ENCODE measurements around the gene CAT.

Gene CAT

DNA sequence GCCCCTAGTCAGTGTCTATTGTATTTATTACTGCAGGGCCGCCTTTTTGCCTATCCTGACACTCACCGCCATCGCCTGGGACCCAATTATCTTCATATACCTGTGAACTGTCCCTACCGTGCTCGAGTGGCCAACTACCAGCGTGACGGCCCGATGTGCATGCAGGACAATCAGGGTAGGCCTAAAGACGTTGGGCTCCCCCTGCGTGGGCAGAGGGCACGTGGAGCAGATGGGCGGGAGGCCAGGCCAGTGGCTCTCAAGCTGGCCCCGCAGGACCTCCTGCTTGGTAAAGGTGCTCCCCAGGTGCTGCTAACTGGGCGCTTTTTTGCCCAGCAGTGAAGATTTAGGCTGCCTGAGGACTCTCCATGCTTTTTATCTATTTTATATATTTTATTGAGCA is 22.5 kb downstream of the CAT start:
- DNase-seq, result no peak

DNA sequence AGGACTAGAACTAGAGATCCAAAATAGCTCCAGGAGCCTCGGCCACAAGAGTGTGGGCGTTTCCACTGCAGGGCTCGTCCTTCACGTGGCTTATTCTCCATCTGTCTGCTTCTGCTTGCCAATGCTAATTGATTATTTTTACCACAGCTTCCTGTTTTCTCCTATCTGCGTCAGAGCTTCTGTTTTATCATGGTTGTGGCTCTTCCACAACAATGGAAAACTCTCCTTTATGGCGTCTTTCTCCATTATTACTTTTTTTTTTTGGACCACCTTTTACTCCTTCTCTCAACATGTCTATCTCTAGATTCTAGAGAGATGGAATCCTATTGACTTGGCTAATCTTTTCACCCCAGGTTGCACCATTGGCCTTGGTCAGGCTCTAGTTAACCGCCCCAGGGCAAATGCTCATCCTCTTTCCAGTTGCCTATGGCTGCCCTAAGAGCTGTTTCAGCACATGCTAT is 25.9 kb downstream of the CAT start:
- DNase-seq, result peak; percentile 96

DNA sequence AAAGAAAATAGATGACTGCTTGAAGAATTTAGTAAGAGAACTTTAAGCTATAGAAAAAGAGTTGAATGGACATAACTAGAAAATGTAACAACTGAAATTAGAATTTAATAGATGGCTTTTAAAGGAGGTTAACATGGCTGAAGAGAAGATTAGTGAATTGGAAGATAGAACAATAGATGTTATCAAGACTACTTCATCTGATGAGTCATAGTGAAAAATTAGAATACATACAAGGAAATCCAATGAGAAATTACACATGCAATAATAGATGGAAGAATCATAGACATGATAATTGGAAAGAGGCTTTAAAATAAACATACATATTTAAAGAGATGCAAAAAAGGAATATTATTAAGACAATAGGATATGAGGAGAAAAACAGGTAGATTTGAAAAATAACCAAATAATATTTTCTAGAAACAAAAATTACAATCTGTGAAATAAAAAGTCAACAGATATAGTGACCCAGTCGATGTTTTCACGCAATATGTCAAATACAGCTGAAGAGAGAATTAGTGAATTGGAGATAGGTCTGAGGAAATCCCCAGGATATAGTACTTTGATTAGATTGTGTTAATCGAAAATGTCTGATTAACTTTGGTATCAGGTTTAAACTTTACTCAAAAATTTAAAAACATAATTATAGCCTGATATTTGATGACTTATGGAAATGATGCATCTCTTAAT is 28.2 kb downstream of the CAT start:
- DNase-seq, result no peak

DNA sequence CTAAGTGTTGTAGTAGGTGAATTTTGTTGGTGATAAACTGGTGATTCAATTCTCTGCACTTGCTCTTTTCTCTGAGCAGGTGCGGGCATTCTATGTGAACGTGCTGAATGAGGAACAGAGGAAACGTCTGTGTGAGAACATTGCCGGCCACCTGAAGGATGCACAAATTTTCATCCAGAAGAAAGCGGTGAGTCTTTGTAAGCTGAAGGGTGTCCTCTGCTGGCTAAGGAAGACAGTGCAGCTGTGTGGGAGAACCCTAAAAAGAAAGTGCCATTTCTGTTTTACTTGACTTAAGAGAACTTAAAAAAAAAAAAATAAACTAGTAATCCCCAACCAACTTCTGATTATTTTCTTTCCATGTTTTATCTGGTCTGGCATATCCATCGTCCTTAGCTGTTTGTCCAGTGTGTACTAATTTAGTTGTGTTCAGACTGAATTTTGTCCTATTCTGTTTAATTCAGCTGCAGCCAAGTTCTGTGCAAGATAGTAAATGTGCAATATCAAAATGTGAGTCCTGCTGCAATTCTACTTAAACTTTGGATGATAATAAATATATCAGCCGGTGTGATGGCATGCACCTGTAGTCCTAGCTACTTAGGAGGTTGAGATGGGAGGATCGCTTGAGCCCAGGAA is 29.6 kb downstream of the CAT start:
- DNase-seq, result peak; percentile 56

DNA sequence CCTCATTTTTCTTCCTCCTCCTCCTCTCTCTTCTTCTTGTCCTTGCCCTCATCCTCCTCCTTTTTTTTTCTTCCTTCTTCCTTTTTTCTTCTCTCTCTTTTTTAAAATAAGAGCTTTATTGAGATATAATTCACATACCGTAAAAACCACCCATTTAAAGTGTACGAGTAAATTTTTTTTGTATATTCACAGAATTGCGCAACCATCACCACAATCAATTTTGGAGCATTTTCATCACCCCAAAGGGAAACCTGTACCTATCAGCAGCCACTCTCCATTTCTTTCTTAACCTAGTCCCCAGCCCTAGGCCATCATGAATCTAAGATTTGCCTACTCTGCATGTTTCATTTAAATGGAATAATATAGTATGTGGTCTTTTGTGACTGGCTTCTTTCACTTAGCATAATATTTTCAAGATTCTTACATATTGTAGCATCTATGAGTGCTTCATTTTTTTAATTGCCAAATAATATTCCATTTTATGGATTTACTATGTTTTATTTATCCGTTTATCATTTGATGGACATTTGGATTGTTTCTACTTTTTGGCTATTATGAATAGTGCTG is 35.0 kb downstream of the CAT start:
- DNase-seq, result no peak

DNA sequence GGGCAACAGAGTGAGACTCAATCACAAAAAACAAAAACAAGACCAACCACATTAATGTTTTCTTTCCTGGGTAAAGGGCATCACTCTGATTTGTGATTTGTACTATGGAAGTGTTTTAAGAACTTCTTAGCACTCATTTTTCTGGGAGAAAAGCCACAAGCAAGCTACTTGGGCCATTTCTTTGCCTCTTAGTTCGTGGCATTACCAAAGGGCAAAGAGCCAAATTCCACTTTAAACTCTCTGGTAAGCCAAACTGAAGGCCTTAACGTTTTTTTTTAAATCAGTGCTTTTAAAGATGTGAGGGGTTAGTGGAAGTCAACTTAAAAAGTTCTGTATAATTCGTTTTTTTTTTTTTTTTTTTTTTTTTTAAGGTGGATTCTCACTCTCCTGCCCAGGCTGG is 36.9 kb downstream of the CAT start:
- no peak for DNase-seq

DNA sequence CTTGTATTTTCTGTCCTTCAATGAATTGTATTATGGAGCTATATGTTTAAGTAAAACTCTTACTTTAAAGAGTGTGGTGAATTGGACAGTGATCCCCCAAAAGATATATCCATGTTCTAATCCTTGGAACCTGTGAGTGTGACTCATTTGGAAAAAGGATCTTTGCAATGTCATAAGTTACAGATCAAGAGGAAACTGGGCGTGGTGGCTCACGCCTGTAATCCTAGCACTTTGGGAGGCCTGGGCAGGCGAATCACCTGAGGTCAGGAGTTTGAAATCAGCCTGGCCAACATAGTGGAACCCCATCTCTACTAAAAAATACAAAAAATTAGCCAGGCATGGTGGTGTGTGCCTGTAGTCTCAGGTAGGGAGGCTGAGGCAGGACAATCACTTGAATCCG is 38.1 kb downstream of the CAT start:
- DNase-seq, result no peak

DNA sequence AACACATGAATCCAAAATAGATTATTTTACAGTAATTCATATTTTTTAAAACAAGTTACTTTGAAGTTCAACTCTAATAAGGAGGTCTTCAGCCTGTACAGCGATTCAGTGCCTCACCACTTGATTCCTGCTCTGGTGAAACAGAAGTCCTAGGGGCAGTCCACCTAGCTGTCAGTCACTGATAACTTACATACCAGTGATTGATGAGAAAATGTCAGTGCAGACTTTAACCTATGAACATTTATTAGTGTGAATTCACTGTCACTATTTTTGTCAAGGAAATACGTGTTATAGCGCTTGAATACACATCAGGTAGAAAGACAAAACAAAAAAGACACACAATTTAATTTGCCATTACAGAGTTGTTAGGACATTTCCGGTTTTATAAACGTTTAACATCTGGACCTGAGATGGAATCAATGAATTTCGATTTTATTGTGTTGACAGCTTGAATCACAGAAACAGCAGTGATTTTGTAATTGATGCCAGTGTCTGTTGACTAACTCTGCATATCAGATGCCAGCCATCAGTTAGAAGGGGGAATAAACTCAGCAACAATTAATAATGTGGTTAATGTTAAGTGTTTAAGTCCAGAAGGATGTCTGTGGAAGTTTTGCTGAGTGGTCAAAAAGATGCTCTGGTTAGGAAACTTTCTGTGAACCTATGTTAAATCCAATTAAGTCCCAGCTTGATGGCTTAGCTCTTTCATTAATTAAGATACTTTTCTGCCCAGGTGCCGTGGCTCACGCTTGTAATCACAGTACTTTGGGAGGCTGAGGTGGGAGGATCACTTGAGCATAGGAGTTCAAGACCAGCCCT is 40.3 kb downstream of the CAT start:
- no peak for DNase-seq

DNA sequence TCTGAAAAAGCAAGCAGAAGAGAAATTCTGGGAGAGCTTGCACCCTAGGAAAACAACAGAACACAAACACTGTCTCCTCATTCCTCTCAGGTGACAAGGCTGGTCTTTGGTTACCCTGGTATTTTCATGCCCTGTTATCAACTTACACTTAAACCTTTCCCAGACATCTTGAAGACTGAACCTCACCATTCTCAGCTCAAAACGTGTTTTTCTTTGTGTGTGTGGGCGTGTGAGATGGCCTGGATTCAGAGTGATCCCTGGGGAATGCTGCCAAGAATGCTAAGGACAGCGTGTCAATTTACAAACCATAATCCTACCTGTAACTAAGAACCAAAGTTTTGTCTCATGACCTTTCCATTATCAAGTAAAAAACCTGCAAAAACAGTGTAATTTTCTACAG is 41.6 kb downstream of the CAT start:
- DNase-seq, result no peak

DNA sequence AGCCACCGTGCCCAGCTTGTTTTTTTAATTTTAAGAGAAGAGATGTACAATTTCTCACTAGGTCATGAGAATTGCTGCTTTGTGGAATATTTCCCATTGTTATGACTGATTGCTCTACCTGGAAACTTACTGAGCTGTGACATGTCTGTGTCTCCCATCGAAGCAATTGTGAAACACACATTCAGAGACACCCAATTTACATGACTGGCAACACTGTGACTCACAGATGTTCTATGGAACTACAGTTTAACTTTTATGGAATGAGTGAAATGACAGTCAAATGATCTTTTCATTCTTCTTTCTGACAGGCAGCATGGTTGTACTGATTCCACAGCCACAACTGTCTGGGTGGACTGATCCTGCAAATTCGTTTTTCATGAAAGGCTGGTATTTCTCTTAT is 42.6 kb downstream of the CAT start:
- no peak for DNase-seq

DNA sequence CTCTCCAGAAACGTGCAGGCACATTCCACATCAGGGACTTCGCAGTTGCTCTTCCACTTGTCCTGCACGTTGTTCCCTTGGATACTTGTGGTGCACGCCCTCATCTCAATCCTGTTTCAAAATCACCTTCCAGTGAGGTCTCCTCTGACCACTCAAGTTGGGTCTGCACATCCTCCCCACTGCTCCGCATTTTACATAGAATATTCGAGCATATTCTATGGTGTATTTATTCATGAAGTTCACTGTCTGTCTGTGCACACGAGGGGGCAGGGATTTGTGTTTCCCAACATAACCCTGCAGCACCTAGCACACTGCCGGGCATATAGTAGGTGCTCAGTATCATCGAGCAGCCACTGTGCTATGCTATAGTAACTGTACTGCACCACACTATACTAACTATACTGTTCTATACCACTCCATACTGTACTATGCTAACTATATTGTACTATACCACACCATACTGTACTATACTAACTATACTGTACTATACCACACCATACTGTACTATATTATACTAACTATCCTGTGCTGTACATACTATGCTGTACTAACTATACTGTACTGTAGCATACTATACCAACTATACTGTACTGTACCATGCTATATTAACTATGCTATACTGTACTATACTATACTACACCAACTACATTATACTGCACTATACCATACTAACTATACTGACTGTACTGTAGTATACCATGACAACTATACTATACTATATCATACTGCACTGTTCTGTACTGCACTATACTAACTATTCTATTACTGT is 44.6 kb downstream of the CAT start:
- DNase-seq, result no peak

DNA sequence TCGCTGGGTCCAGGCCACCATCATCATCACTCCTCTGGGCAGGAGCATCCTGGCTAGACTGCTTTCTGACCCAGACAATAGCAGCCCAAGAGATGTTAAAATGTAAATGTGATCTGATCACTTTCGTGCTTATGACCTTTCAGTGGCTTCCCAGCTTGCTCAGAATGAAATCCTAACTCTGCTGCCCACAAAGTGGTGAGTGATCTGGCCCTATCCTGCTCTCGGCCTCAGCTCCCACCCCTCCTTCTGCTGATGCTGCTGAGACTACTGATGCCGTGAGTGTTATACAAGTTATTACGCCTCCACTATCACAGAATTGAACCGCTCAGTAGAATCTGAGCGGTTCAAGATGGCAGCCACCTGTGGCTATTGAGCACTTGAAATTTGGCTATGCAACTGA is 48.7 kb downstream of the CAT start:
- no peak for DNase-seq

DNA sequence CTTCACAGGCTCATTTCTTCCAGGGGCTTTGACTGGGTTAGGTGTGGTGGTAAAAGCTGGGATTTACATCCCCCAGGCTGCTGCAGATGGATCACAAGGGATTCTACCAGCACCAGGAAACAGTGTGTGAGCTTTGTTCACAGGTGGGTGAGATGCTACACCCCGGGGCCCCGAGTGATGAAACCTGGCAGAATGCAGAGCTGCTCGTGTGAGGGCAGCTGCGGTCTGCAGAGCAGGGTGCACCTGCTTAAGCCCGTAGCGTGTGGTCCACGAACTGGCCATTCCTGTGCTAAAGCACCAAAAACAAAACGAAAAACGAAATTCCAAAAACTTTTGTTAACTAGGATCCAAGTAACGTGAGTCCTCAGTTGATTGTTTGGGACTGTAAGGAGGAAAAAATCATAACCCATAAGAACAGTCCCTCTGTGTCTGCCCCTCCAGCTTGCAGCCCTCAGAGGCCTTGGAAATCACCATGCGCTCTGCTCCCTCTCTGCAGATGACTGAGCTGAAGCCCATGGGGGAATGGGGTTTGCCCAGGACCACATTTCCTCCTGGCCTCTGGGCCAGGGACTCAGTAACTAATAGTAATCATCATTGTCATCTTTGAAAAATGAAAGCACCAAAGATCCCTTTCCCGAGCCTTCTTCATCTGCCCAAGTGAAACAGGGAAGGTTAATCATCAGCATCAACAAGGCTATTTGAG is 50.3 kb downstream of the CAT start:
- DNase-seq, result no peak

DNA sequence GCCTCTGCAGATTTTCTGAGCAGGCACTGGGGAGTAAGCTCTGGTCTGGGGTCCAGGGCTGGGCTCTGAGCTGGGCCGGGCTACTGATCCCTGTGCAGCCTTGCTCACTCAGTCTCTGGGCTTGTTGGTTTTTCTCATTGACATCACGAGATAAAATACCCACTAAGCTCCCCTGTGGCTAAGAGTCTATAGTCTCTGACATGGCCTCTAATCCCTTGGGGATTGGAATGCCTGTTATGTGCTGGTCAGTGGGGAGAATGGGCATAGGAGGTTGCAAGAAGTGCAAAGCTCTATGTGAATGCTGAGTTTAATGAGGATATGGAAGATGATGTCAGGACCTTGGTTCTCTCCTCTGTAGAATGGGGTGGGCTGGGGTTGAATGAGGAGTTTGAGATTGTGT is 51.6 kb downstream of the CAT start:
- DNase-seq, result no peak

DNA sequence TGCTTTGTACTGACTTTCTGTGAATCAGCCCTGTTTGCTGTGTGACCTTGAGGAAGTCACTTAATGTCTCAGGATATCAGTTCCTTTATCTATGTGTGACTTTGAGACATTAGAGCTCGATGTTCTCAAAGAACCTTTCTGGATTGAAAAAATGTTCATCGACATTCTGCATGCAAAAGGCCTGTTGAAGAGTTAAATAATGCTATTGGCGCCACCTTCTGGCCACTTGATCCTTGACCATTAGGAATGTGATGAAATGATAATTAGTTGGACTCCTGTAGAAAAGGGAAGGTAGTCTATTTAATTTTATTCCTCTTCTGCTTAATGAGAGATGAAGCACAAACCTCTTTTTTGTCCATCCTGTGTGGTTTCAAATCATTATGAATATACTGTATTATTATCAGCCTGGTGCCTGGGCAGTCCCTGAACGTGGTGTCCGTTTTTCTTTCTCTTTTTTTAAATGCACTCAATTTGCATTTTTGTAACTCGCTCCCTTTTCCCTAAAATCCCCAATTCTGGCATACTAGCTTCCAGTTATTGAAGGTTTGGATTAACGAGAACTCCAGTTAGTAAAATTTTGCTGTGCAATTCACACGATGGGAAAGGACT is 54.2 kb downstream of the CAT start:
- DNase-seq, result peak; percentile 84

DNA sequence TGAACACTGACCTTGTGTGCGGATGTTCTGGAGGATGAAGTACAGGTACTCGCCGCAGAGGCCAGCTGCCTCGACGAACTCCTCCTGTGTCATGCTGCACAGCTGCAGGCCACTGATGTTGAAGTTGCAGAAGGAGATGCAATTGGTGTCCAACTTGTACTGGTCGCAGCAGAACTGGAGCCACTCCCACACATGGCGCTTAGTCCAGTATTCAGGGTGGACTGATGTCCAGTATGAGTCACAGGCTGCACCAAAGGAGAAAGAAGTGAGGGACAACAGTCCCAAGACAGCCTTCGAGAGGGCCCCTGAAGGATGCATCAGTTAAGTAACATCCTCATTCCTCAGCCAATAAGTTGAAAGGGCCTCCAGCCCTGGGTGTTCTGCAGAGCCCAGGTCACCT is 54.7 kb downstream of the CAT start:
- no peak for DNase-seq

DNA sequence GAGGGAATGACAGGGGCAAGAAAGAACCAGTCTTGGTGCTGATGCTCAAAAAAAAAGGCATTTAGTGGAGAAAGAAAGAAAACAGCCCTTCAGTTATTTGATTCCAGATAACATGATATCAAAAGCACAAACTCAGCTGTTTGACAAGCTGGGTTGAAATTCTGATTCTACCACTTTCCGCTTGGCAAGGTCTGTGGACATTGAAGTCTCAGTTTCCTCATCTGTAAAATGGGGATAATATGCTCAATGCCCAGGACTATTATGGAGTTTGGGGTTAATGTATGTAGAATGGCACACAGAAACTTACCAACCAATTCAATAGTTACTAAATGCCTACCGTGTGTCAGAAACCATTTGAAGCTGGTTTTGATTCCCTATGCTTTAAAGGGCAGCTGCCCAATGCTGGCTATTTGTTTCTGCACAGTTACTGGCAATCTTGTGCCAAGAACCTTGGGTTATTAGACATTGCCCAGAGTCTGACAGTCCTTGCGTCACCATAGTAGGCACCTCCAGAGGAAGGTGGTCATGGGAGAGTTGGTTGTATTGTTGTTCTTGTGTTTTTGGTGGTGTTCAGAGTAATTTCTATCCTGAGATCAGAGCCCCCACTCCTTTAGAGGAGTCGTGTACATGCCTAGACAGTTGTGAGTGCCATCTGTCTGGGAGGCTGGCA is 55.3 kb downstream of the CAT start:
- DNase-seq, result no peak

DNA sequence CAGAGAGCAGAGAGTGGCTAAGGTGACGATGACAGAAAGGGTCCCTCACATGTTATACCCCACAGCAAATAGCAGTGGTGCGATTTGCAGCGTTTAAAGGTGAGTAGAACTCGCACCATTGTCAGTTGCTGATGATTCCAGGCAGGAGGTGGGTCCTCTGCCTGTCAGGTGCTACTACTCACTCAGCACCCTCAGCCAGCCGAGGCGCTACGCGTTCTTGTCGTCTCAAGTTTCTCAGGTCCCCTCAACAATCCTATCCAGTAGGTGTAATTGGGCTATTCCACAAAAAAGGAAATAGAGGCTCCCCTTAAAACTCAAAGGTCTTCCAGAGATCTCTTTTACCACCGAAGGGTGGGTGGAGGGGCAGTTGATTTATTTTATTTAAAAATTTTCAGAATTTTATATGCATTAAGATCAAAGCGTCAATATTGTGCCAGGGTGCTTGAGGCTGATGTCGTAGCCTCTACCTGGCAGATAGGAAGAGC is 56.5 kb downstream of the CAT start:
- DNase-seq, result no peak

DNA sequence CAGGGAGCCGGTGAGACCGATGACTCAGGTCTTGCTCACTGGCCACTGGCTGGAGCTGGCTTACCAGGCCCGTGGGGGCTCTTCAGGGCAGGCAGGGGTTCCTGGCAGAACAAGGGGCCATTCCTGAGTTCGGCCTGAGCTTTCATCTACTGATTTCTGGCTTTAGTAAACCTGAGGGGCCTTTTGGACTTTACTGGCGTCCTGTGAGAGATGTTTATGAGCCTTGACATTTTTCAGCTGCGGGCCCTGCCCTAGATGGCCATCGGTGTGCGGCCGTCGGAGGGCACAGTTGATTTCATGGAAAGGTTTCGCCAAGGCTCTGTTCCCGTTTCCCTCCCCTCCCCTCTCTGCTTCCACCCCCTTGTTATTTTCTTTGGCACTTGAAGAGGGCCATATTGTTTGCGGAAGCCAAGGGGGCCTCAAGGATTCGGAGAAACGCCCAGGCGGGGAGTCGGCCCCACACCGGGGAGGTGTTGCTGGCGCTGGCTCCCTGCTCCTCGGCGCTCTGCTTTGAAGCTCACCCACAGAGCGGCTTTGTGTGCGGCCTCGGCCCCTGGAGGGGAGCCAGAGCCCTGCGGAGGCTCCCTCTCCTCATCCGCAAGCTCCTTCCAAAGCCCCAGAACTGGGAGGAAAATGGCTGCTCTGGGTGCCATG is 57.1 kb downstream of the CAT start:
- DNase-seq, result no peak

DNA sequence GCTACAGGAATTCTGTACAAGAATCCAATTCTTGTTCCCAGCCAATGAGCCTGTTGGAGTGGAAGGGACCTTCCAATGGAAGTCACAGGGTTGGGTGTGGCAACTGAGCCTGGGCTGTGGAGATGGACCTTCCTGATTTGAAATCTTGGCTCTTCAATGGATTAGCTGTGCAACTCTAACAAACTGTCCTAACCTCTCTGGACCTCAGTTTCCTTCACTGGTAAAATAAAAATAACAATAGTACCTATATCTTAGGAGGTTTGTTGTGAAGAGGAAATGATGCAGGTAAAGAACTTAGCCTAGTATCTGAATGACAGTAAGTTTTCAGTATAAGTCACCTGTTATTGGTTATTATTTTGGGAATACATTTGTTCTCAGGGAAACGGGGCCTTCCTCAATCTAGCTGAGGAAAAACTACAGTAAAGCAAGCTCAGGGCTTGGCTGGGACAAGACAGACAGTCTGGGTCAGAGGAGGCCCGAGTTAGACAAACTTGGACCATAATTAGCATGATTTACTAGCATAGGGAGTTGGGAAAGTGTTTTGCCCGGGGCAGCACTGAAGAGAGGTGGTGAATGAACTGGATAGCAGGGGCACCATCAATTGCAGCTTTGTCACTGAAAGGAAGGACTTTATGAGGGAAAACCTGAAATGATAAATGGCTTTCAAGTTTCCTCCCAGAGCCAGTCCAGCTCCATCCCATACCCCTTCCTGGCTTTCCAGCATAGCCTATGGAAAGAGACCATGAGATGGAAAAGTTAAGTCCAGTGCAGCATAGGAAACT is 61.2 kb downstream of the CAT start:
- no peak for DNase-seq
